A549 (cell line): Measurements from ENCODE around the gene KLF9. TPM values are rescaled to one million over a fixed set of nuclear protein-coding genes. Genes with fewer than 3 reads are reported as not detected.

ENCODE experiments used
- ATAC-seq, 2 experiments: fragments of 200-7000 bp in 1 of 2; fragments of >200 bp in 1 of 2; cut with Nextera tagmentation in 1 of 2; cut with Tn5 transposase in 1 of 2; 3 replicates each; pipeline versions ENCODE4 v1.8.0 to v1.9.1; 2018 to 2020; ENCODE audit warnings: mild to moderate bottlenecking in 1 of 2, moderate library complexity in 1 of 2
- CTCF ChIA-PET: fragments of 300-600 bp; sonication (Branson Sonifier 250); formaldehyde crosslinking; extraction: SDS; loops from one replicate; lab custom pipeline; 2021; ENCODE audit warnings: antibody characterized with exemption, inconsistent platforms; lab: Yijun Ruan, JAX
- POLR2A ChIA-PET: fragments of 350-600 bp; formaldehyde crosslinking; extraction: SDS; loops from one replicate; lab custom pipeline; 2021; ENCODE audit warnings: antibody characterized with exemption, inconsistent platforms; lab: Yijun Ruan, JAX
- DNase-seq, 2 experiments: peaks; one replicate each; pipeline versions ENCODE4 v3.0.0 to v3.0.0-alpha.2; 2011 to 2016; ENCODE audit warnings: low read depth in 1 of 2, low spot score in 1 of 2
- FAIRE-seq: peaks from 2 replicates; lab custom pipeline; 2011; peaks lifted over from hg19 to GRCh38; lab: Jason Lieb, UNC
- H3K27ac ChIP-seq, 2 experiments: fragments of >200 bp; sonication (Bioruptor Twin); formaldehyde crosslinking; 3 replicates each; pipeline ENCODE4 v1.5.1; 2016 to 2017
- H3K4me1 ChIP-seq: fragments of >200 bp; sonication (Bioruptor Twin); formaldehyde crosslinking; 3 replicates; pipeline ENCODE4 v1.6.1; 2016
- H3K4me2 ChIP-seq: fragments of >200 bp; sonication (Bioruptor Twin); formaldehyde crosslinking; 3 replicates; pipeline ENCODE4 v1.6.1; 2016
- H3K4me3 ChIP-seq: fragments of >200 bp; sonication (Bioruptor Twin); formaldehyde crosslinking; 3 replicates; pipeline ENCODE4 v1.5.1; 2016
- H3K9me3 ChIP-seq: fragments of >200 bp; sonication (Bioruptor Twin); formaldehyde crosslinking; 3 replicates; pipeline ENCODE4 v1.6.1; 2016
- CBX2 ChIP-seq: fragments of 200-600 bp; sonication (generic); IDR thresholded peaks from 2 replicates; pipeline ENCODE4 v1.6.1; 2016; ENCODE audit warnings: low read depth, mild to moderate bottlenecking, borderline replicate concordance
- CEBPB ChIP-seq, 2 experiments: fragments of >200 bp in 1 of 2; sonication (Bioruptor Twin) in 1 of 2; formaldehyde crosslinking in 1 of 2; IDR thresholded peaks; 2 replicates each; pipeline ENCODE4 v1.6.1; 2012 to 2016
- CHD2 ChIP-seq: fragments of 150-350 bp; IDR thresholded peaks from 2 replicates; pipeline ENCODE4 v1.6.1; 2014; ENCODE audit warnings: low read length; ENCODE audit not compliant: partially characterized antibody
- CHD4 ChIP-seq: fragments of 200-600 bp; sonication (generic); IDR thresholded peaks from 2 replicates; pipeline ENCODE4 v1.6.1; 2016; ENCODE audit warnings: antibody characterized with exemption, mild to moderate bottlenecking, borderline replicate concordance
- ESRRA ChIP-seq: fragments of 150-350 bp; IDR thresholded peaks from 2 replicates; pipeline ENCODE4 v1.6.1; 2014; ENCODE audit warnings: mild to moderate bottlenecking, low read length, borderline replicate concordance
- FOSB ChIP-seq: fragments of 250-450 bp; sonication (Bioruptor Pico); IDR thresholded peaks from 2 replicates; pipeline ENCODE4 v1.5.0; 2020; ENCODE audit warnings: mild to moderate bottlenecking, moderate library complexity
- HOXB5 ChIP-seq: fragments of 250-450 bp; sonication (Bioruptor Pico); IDR thresholded peaks from 2 replicates; pipeline ENCODE4 v1.5.0; 2020; ENCODE audit warnings: mild to moderate bottlenecking, moderate library complexity
- KDM5A ChIP-seq: fragments of 200-600 bp; sonication (generic); IDR thresholded peaks from 2 replicates; pipeline ENCODE4 v1.6.1; 2016; ENCODE audit warnings: antibody characterized with exemption, mild to moderate bottlenecking
- NFE2L2 ChIP-seq: fragments of 150-350 bp; conservative IDR thresholded peaks from 2 replicates; pipeline ENCODE4 v1.6.1; 2014; ENCODE audit warnings: low read length
- NPAS2 ChIP-seq: fragments of 250-450 bp; sonication (Bioruptor Pico); IDR thresholded peaks from 2 replicates; pipeline ENCODE4 v1.8.0; 2022; ENCODE audit warnings: mild to moderate bottlenecking, moderate library complexity, borderline replicate concordance
- PHF8 ChIP-seq: fragments of 200-600 bp; sonication (generic); IDR thresholded peaks from 2 replicates; pipeline ENCODE4 v1.6.1; 2016; ENCODE audit warnings: low read depth, mild to moderate bottlenecking, antibody characterized with exemption, moderate library complexity, borderline replicate concordance
- POLR2A ChIP-seq: IDR thresholded peaks from 2 replicates; pipeline ENCODE4 v1.6.1; 2012; ENCODE audit warnings: mild to moderate bottlenecking, low read length
- RARB ChIP-seq: fragments of 250-450 bp; sonication (Bioruptor Pico); IDR thresholded peaks from 2 replicates; pipeline ENCODE4 v1.8.0; 2021; ENCODE audit warnings: mild to moderate bottlenecking, moderate library complexity
- REST ChIP-seq: fragments of 200-600 bp; sonication (generic); IDR thresholded peaks from 2 replicates; pipeline ENCODE4 v1.6.1; 2016; ENCODE audit warnings: antibody characterized with exemption, mild to moderate bottlenecking, moderate library complexity
- RFX5 ChIP-seq: fragments of 450-650 bp; IDR thresholded peaks from 2 replicates; pipeline ENCODE4 v1.7.1; 2014; ENCODE audit warnings: antibody characterized with exemption, mild to moderate bottlenecking, moderate library complexity
- TFCP2L1 ChIP-seq: fragments of 250-450 bp; sonication (Bioruptor Pico); IDR thresholded peaks from 2 replicates; pipeline ENCODE4 v1.5.0; 2021; ENCODE audit warnings: mild to moderate bottlenecking
- ZFP36 ChIP-seq: fragments of 450-650 bp; IDR thresholded peaks from 2 replicates; pipeline ENCODE4 v1.6.1; 2014; ENCODE audit warnings: borderline replicate concordance; ENCODE audit not compliant: partially characterized antibody
- WGBS: methylation state at CpG from one replicate; pipeline ENCODE4 v1.1.6; 2017; ENCODE audit errors: missing lambda C conversion rate; 5-methylcytosine and 5-hydroxymethylcytosine counted together
- polyA plus RNA-seq, 4 experiments: library from polyadenylated mRNA; depleted of rRNA in 3 of 4; stranded (reverse); fragments of >200 nt; fragmentation: RNase III in 1 of 4; extraction: RNeasy Plus Mini Kit Qiagen cat#74134 plus additional on column Dnase treatment in 1 of 4; gene quantifications; 2 replicates in 3 of 4; 3 replicates in 1 of 4; pipeline ENCODE4 v1.2.3, GENCODE V29; 2011 to 2017
- TF ChIP-seq, protein P1 (sequence below): fragments of >200 bp; sonication (Bioruptor Twin); formaldehyde crosslinking; IDR thresholded peaks from 3 replicates; pipeline ENCODE4 v1.6.1; 2016
- TF ChIP-seq, protein P2 (sequence below): fragments of 150-350 bp; IDR thresholded peaks from 2 replicates; pipeline ENCODE4 v1.6.1; 2014; ENCODE audit warnings: low read depth, mild to moderate bottlenecking, low read length
- TF ChIP-seq, protein P3 (sequence below): fragments of >200 bp; sonication (Bioruptor Twin); formaldehyde crosslinking; IDR thresholded peaks from 2 replicates; pipeline ENCODE4 v1.6.1; 2016
- TF ChIP-seq, protein P4 (sequence below): fragments of 250-450 bp; sonication (Bioruptor Pico); IDR thresholded peaks from 2 replicates; pipeline ENCODE4 v1.5.0; 2020; ENCODE audit warnings: low read depth, mild to moderate bottlenecking, moderate library complexity

KLF9 gene
- polyA plus RNA-seq, 2 of the 4 experiments (the other 2 are of a cell fraction): 0.76 to 3.9 TPM

DNA sequence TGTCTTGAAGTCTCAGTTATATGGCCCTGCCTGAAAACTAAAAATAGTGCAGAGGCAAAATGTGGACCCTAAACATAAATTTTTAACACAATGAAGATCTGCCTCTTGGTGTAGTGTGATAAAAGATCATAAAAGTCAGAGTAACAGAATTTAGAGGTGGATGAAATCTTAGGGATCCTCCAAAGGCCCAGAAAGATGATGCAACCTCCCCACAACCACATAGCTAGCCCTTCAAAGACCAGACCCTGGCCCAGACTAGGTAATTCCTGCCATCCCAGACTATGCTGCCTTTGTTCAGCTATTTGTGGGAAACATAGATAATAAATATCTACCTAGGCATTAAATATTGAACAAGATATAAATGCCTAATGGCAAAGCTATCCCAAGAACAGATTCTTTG is 15.3 kb downstream of the KLF9 start (continued):
- TF ChIP-seq REST (no peak), CEBPB (IDR thresholded peaks at IDR 0.05) (no peak)

DNA sequence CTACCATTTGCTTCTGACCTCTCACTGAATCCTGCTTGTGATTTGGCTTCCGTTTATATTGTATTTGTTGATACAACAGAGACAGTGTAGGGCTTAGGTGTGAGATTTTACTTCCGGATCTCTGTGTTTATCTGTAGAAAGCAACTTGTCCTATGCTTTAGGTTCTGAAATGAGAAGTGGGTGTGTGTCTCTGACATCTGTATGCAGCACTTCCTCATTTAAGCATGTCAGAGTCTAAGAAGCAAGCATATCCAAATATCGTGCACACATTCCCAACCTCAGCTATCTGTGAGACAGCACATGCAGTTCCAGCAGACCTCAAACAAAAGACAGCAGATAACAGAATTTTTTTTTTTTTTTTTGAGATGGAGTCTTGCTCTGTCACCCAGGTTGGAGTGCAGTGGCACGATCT is 16.3 kb downstream of the KLF9 start:
- H3K4me1 ChIP-seq: no peaks in the 10 kb centered on the region
- ATAC-seq (no peak), DNase-seq (no peak), FAIRE-seq (no peak)
- no peak for TF ChIP-seq HOXB5 (CRISPR knock-in tag)
- TF ChIP-seq, protein P1, sequence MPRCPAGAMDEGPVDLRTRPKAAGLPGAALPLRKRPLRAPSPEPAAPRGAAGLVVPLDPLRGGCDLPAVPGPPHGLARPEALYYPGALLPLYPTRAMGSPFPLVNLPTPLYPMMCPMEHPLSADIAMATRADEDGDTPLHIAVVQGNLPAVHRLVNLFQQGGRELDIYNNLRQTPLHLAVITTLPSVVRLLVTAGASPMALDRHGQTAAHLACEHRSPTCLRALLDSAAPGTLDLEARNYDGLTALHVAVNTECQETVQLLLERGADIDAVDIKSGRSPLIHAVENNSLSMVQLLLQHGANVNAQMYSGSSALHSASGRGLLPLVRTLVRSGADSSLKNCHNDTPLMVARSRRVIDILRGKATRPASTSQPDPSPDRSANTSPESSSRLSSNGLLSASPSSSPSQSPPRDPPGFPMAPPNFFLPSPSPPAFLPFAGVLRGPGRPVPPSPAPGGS: no peak
- no peak for TF ChIP-seq NPAS2 (CRISPR knock-in tag)
- no peak for TF ChIP-seq PHF8
- H3K9me3 ChIP-seq: no peaks in the 10 kb centered on the region
- H3K27ac ChIP-seq: no peak overlapping the region
- POLR2A ChIA-PET: interaction anchor here (1.2 kb wide), 1 partner anchor 16 kb away, joined by 6 read pairs; the partner anchor contains the start of gene KLF9
- CTCF ChIA-PET: interaction anchor here (0.6 to 1.4 kb wide), 5 partner anchors 9 to 286 kb away, joined by 3 to 4 read pairs (median 3); no protein-coding TSS in a partner anchor
- no peak overlapping the region for H3K4me3 ChIP-seq
- 81% methylated on average over 4 of the region's 4 CpGs for WGBS
- no peak overlapping the region for H3K4me2 ChIP-seq

DNA sequence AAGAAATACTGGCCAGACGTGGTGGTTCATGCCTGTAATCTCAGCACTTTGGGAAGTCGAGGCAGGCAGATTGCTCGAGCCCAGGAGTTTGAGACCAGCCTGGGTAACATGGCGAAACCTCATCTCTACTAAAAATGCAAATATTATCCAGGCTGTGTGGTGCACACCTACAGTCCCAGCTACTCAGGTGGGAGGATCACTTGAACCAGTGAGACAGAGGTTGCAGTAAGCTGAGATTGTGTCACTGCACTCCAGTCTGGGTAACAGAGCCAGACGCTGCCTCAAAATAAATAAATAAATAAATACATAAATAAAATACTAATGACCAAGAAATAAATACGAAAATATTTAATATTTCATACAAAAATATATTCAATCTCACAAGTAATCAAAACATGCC is 18.8 kb downstream of the KLF9 start:
- ChIA-PET CTCF (interaction anchor here (1.2 kb wide), 1 partner anchor 26 kb away, joined by 3 read pairs; no protein-coding TSS in a partner anchor), POLR2A (no interaction called here)
- no peaks in the 10 kb centered on the region for H3K9me3 ChIP-seq
- no peak overlapping the region for H3K4me3 ChIP-seq
- WGBS: 71% methylated on average over 6 of the region's 6 CpGs
- ATAC-seq (no peak), DNase-seq (no peak), FAIRE-seq (no peak)
- no peak overlapping the region for H3K27ac ChIP-seq
- TF ChIP-seq CHD4: no peak
- no peak for TF ChIP-seq CBX2
- no peaks in the 10 kb centered on the region for H3K4me1 ChIP-seq
- no peak overlapping the region for H3K4me2 ChIP-seq

DNA sequence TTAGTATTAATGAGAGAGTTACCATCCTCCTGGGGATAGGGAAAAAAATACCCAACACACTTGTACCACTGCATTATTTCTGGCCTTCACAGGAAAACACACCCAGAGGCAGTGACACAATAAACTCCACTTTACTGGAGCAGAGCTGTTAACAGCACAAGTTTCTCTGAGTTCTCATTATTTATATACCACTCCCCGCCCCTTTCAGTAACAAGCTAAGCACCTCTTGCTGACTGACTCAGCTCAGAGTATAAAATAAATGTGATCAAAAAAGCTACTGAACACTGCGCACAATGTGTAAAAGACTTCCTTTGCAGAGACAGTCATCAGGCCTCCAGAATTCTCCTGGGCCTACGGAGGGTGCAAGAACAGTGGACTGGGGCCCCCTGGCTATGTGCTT is 21.6 kb downstream of the KLF9 start:
- no peak for TF ChIP-seq POLR2A
- no peak for TF ChIP-seq CEBPB (IDR thresholded peaks at IDR 0.05)
- TF ChIP-seq PHF8: no peak
- TF ChIP-seq NFE2L2: no peak
- no peak for TF ChIP-seq RARB (CRISPR knock-in tag)
- no peak for TF ChIP-seq FOSB (CRISPR knock-in tag)
- TF ChIP-seq, protein P2, sequence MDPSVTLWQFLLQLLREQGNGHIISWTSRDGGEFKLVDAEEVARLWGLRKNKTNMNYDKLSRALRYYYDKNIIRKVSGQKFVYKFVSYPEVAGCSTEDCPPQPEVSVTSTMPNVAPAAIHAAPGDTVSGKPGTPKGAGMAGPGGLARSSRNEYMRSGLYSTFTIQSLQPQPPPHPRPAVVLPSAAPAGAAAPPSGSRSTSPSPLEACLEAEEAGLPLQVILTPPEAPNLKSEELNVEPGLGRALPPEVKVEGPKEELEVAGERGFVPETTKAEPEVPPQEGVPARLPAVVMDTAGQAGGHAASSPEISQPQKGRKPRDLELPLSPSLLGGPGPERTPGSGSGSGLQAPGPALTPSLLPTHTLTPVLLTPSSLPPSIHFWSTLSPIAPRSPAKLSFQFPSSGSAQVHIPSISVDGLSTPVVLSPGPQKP: no peak
- no peak for TF ChIP-seq CBX2
- no peak for TF ChIP-seq ZFP36
- no peak for TF ChIP-seq TFCP2L1 (CRISPR knock-in tag)
- TF ChIP-seq, protein P3, sequence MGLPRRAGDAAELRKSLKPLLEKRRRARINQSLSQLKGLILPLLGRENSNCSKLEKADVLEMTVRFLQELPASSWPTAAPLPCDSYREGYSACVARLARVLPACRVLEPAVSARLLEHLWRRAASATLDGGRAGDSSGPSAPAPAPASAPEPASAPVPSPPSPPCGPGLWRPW: no peak
- TF ChIP-seq ESRRA: no peak
- TF ChIP-seq KDM5A: no peak
- TF ChIP-seq CHD2: no peak
- TF ChIP-seq, protein P4, sequence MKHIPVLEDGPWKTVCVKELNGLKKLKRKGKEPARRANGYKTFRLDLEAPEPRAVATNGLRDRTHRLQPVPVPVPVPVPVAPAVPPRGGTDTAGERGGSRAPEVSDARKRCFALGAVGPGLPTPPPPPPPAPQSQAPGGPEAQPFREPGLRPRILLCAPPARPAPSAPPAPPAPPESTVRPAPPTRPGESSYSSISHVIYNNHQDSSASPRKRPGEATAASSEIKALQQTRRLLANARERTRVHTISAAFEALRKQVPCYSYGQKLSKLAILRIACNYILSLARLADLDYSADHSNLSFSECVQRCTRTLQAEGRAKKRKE (CRISPR knock-in tag): no peak
- no peak for TF ChIP-seq RFX5
- no peak overlapping the region for H3K27ac ChIP-seq
- CTCF ChIA-PET: interaction anchor here (1.6 to 1.8 kb wide), 2 partner anchors 117 to 210 kb away, joined by 3 to 7 read pairs; no protein-coding TSS in a partner anchor
- no peak overlapping the region for H3K4me2 ChIP-seq
- ATAC-seq: no peak
- POLR2A ChIA-PET: no interaction called here
- H3K9me3 ChIP-seq: no peaks in the 10 kb centered on the region
- H3K4me3 ChIP-seq: no peak overlapping the region
- no peak for DNase-seq
- H3K4me1 ChIP-seq: no peaks in the 10 kb centered on the region
- no peak for FAIRE-seq
- 90% methylated on average over 3 of the region's 3 CpGs for WGBS
